ENCODE measurements around the gene FZD4.

- TF ChIP-seq ZNF592 (IDR thresholded peaks at IDR 0.05) (no peak), NBN (IDR thresholded peaks at IDR 0.05) (no peak), SRF (IDR thresholded peaks at IDR 0.05; ENCODE audit: low read depth in 2 of 2, low read length in 2 of 2) (no peak), CEBPB (IDR thresholded peaks at IDR 0.05; ENCODE audit: borderline replicate concordance in 1 of 2, low read depth in 2 of 2, low read length in 2 of 2) (no peak), CTCF (IDR thresholded peaks at IDR 0.05 in 2 of 3, conservative IDR thresholded peaks at IDR 0.05 in 1 of 3; ENCODE audit: control insufficient read depth in 2 of 3, extremely low read depth in 1 of 3, insufficient read depth in 1 of 3, low read depth in 3 of 3, low read length in 3 of 3) (no peak), EZH2 (IDR thresholded peaks at IDR 0.05; ENCODE audit: borderline replicate concordance, control insufficient read depth, low read depth, low read length) (no peak), FOXK2 (IDR thresholded peaks at IDR 0.05) (no peak), MLLT1 (IDR thresholded peaks at IDR 0.05) (no peak), POLR2AphosphoS5 (IDR thresholded peaks at IDR 0.05; ENCODE audit: low read length) (no peak), PRDM15 (CRISPR knock-in tag; IDR thresholded peaks at IDR 0.05) (no peak)
These were observed 49.0 kb downstream of the FZD4 start for GRCh38 chr11:86906198-86906597.

Measured in GM12878 (cell line).